Heart left ventricle (tissue), 13 donors: ENCODE measurements around the gene MAP1LC3B2.

Source experiments
- POLR2A ChIP-seq, 2 donors: fragments of 450-650 bp; IDR thresholded peaks; one replicate each; pipeline ENCODE4 v1.6.1; 2017; ENCODE audit warnings: antibody characterized with exemption in 2 of 2, mild to moderate bottlenecking in 2 of 2, moderate library complexity in 2 of 2
- TF ChIP-seq, protein P1 (sequence below), 12 donors: fragments of 200-600 bp; sonication (generic) in 4 of 12; IDR thresholded peaks; one replicate each; pipeline versions ENCODE4 v1.5.0 to v1.8.0; 2018 to 2022; ENCODE audit warnings: antibody characterized with exemption in 12 of 12, mild to moderate bottlenecking in 5 of 12
- donor health status: ischemic (EF 13 %, LVEDD 7.1; RV severe dilation, severe dysfunction).
- donor health status: DM: no; HTN: yes; CAD: no.
- donor health status: DM: no; HTN: no; CAD: no.
- donor health status: ischemic (EF 25% LVEDD 6.9; RV normal size, moderate dysfunction).
- donor health status: ischemic (EF 25% LVEDD 5.7; RV mildly dilated, moderate dysfunction).
- donor health status: ischemic (EF 35%, LVEDD 5.7; RV mildly dilated, moderate dysfunction).
- donor health status: nonischemic (EF 11% LVEDD 7.7; RV severe dilation, severe dysfunction).
- donor health status: DM: yes; HTN: yes; CAD: no.
- donor health status: PGD.
- donor health status: ischemic (EF 29% LVEDD 5.4; RV normal size, mild dysfunction).
- donor health status: nonischemic (EF 23%, LVEDD 6.1; RV moderate dilation, normal function).

DNA sequence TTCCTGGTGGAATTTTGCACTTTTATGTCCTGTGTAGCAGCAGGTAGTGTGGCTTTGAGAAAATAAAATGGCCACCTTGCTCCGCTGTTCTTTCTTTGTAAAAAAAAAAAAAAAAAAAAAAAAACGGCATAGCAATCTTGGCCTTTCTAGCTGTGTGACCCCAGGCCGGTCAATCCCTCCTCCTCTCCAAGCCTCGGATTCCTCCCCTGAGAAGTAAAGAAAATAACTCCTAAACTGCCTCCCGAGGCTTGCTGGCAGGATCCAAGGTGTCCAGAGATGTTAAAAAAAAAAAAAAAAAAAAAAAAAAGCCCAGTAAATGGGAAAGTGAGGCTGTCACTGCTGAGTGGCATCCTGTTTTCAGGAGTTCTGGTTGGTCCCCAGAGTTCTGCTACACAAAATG is 23.9 kb upstream of the MAP1LC3B2 start:
- no peak for TF ChIP-seq POLR2A (IDR thresholded peaks at IDR 0.05)
- TF ChIP-seq, protein P1, sequence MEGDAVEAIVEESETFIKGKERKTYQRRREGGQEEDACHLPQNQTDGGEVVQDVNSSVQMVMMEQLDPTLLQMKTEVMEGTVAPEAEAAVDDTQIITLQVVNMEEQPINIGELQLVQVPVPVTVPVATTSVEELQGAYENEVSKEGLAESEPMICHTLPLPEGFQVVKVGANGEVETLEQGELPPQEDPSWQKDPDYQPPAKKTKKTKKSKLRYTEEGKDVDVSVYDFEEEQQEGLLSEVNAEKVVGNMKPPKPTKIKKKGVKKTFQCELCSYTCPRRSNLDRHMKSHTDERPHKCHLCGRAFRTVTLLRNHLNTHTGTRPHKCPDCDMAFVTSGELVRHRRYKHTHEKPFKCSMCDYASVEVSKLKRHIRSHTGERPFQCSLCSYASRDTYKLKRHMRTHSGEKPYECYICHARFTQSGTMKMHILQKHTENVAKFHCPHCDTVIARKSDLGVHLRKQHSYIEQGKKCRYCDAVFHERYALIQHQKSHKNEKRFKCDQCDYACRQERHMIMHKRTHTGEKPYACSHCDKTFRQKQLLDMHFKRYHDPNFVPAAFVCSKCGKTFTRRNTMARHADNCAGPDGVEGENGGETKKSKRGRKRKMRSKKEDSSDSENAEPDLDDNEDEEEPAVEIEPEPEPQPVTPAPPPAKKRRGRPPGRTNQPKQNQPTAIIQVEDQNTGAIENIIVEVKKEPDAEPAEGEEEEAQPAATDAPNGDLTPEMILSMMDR (IDR thresholded peaks at IDR 0.05), result no peak
